HepG2 (cell line): Measurements from ENCODE around the gene RPS8. TPM values are rescaled to one million over a fixed set of nuclear protein-coding genes. Genes with fewer than 3 reads are reported as not detected.

Experiments used
- BHLHE40 ChIP-seq: IDR thresholded peaks from 2 replicates; pipeline ENCODE4 v1.6.1; 2011; ENCODE audit warnings: low read length, improper control_type of control experiment
- GMEB2 ChIP-seq: IDR thresholded peaks from 2 replicates; pipeline ENCODE4 v1.6.1; 2016; ENCODE audit warnings: missing biosample characterization, missing genetic modification reagents, low read depth
- GTF3A ChIP-seq: sonication (generic); formaldehyde crosslinking; conservative IDR thresholded peaks from 2 replicates; pipeline ENCODE4 v1.4.0; 2020; ENCODE audit warnings: mild to moderate bottlenecking, missing genetic modification reagents
- MBD4 ChIP-seq: IDR thresholded peaks from 2 replicates; pipeline ENCODE4 v1.6.1; 2012; ENCODE audit warnings: low read length, inconsistent platforms, borderline replicate concordance
- MTERF4 ChIP-seq: sonication (generic); formaldehyde crosslinking; IDR thresholded peaks from 2 replicates; pipeline ENCODE4 v1.8.0; 2023; ENCODE audit warnings: mild to moderate bottlenecking, missing genetic modification reagents
- NRL ChIP-seq: sonication (generic); formaldehyde crosslinking; IDR thresholded peaks from 2 replicates; pipeline ENCODE4 v1.5.0; 2020; ENCODE audit warnings: missing genetic modification reagents, mild to moderate bottlenecking, moderate library complexity, borderline replicate concordance
- SRF ChIP-seq: IDR thresholded peaks from 2 replicates; pipeline ENCODE4 v1.6.1; 2011; ENCODE audit warnings: mild to moderate bottlenecking, low read depth, low read length, moderate library complexity
- SSRP1 ChIP-seq: IDR thresholded peaks from 2 replicates; pipeline ENCODE4 v1.6.1; 2016; ENCODE audit warnings: control low read depth
- TOPORS ChIP-seq: sonication (generic); formaldehyde crosslinking; IDR thresholded peaks from 2 replicates; pipeline ENCODE4 v1.8.0; 2023; ENCODE audit warnings: mild to moderate bottlenecking, missing genetic modification reagents
- ZBTB40 ChIP-seq, 2 experiments: fragments of 450-650 bp in 1 of 2; sonication (generic) in 1 of 2; formaldehyde crosslinking in 1 of 2; IDR thresholded peaks; 2 replicates each; pipeline versions ENCODE4 v1.6.1 to v1.8.0; 2016 to 2022; ENCODE audit warnings: antibody characterized with exemption in 1 of 2, mild to moderate bottlenecking in 1 of 2, missing genetic modification reagents in 1 of 2
- ZNF12 ChIP-seq: sonication (generic); formaldehyde crosslinking; IDR thresholded peaks from 2 replicates; pipeline ENCODE4 v1.5.0; 2020; ENCODE audit warnings: missing genetic modification reagents
- ZNF143 ChIP-seq: sonication (generic); formaldehyde crosslinking; IDR thresholded peaks from 2 replicates; pipeline ENCODE4 v1.4.0; 2020; ENCODE audit warnings: missing genetic modification reagents
- ZNF547 ChIP-seq: sonication (generic); formaldehyde crosslinking; IDR thresholded peaks from 2 replicates; pipeline ENCODE4 v1.5.1; 2020; ENCODE audit warnings: mild to moderate bottlenecking, missing genetic modification reagents
- ZUFSP ChIP-seq: sonication (generic); formaldehyde crosslinking; IDR thresholded peaks from 2 replicates; pipeline ENCODE4 v1.9.0; 2021; ENCODE audit warnings: missing genetic modification reagents, mild to moderate bottlenecking, borderline replicate concordance
- polyA plus RNA-seq, 8 experiments: library from polyadenylated mRNA; depleted of rRNA in 3 of 8; stranded (reverse) in 7 of 8; unstranded in 1 of 8; fragments of >200 nt; fragmentation: Illumina TruSeq in 4 of 8; extraction: Trizol in 4 of 8; gene quantifications; 2 replicates each; pipeline versions ENCODE4 v1.2.1 to v1.2.3, GENCODE V29; 2011 to 2016; ENCODE audit warnings: low read depth in 4 of 8, missing spikeins in 1 of 8, mixed read lengths in 1 of 8; ENCODE audit not compliant: insufficient read depth in 1 of 8
- total RNA-seq, 5 experiments: library from RNA; depleted of rRNA; stranded (reverse); fragments of >200 nt; fragmentation: Illumina TruSeq; extraction: Trizol; gene quantifications; 2 replicates each; pipeline ENCODE4 v1.2.3, GENCODE V29; 2016; ENCODE audit warnings: low read depth in 1 of 5

Gene RPS8
- total and polyA plus RNA-seq, 2 of the 13 experiments (the other 11 are each of a cell fraction or from before 2014, with no cell fraction given): 2,628 to 2,822 TPM

- TF ChIP-seq ZNF143 (CRISPR knock-in tag): peak; percentile 97
- no peak for TF ChIP-seq TOPORS (CRISPR knock-in tag)
- peak; percentile 90 for TF ChIP-seq GTF3A (CRISPR knock-in tag)
- no peak for TF ChIP-seq ZUFSP (CRISPR knock-in tag)
- no peak for TF ChIP-seq MTERF4 (CRISPR knock-in tag)
- no peak for TF ChIP-seq NRL (CRISPR knock-in tag)
- peak; percentile 3; the same call in 1 of the 2 replicates for TF ChIP-seq BHLHE40
- no peak for TF ChIP-seq ZBTB40 (IDR thresholded peaks at IDR 0.05)
- TF ChIP-seq ZBTB40 (CRISPR knock-in tag; IDR thresholded peaks at IDR 0.05): no peak
- TF ChIP-seq GMEB2 (CRISPR knock-in tag): no peak
- TF ChIP-seq MBD4: no peak; the same call in 1 of the 2 replicates
- no peak; the same call in 1 of the 2 replicates for TF ChIP-seq SRF
- TF ChIP-seq ZNF547: no peak; the same call in 1 of the 2 replicates
- TF ChIP-seq SSRP1 (CRISPR knock-in tag): peak; percentile 97
- TF ChIP-seq ZNF12 (CRISPR knock-in tag): no peak
These were observed 44.4 kb downstream of the RPS8 start (continued) for GRCh38 chr1:44819608-44820327.
